ENCODE measurements around the gene MIOX. TPM values are rescaled to one million over a fixed set of nuclear protein-coding genes. Genes with fewer than 3 reads are reported as not detected.
"Not testable (repeated sequence)": the region's sequence is repeated elsewhere in the genome, so short reads cannot be mapped to it uniquely, and the experiment has no call there.

MIOX gene
- total RNA-seq, 1 experiment from 2014 or later: not detected

GRCh38 chr22:50516891-50517290, 30.2 kb downstream of the MIOX start:
- no peak for DNase-seq

DNA sequence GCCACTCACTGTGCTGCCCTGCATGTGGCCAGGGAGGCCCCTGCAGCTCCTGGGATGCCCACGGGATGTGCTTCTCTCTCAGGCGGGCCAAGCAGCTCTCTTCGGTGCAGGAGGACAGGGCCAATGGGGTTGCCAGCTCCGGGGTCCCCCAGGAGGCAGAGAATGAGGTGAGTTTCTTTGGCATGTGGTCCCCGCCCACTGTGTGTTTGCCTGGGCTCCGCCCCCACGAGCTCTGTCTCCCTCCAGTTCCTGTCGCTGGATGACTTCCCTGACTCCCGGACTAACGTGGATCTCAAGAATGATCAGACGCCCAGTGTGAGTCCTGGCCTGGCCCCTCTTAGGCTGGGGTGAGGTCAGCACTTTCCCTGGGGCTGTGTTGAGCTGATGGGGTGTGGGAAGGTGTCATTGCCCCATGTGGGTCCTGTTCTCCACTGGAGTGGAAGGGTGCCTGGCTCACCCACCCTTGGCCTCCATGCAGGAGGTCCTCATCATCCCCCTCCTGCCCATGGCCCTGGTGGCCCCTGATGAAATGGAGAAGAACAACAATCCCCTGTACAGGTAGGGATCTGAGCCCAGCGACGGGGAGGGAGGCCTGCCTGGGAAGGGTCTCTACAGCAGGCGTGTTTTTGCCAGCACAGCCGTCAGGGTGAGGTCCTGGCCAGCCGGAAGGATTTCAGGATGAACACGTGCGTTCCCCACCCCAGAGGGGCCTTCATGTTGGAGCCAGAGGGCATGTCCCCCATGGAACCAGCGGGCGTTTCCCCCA, 31.0 kb downstream of the MIOX start:
- H3K27me3 ChIP-seq: no peaks in the 10 kb centered on the region
- no peaks in the 10 kb centered on the region for H3K9me3 ChIP-seq
- DNase-seq: no peak
- H3K36me3 ChIP-seq: peaks cover 35% of the 10 kb centered on the region
- H3K4me3 ChIP-seq: no peak overlapping the region

More at GRCh38 chr22:50516891-50517290, 30.2 kb downstream of the MIOX start:
- no peak overlapping the region for H3K4me3 ChIP-seq
- no peaks in the 10 kb centered on the region for H3K9me3 ChIP-seq
- peaks cover 36% of the 10 kb centered on the region for H3K36me3 ChIP-seq
- no peaks in the 10 kb centered on the region for H3K27me3 ChIP-seq

GRCh38 chr22:50518606-50519005, 31.9 kb downstream of the MIOX start:
- Histone ChIP-seq H3K4me3 (no peak overlapping the region), H3K9me3 (no peaks in the 10 kb centered on the region), H3K36me3 (peaks cover 38% of the 10 kb centered on the region), H3K27me3 (no peaks in the 10 kb centered on the region)
- no peak for DNase-seq

DNA sequence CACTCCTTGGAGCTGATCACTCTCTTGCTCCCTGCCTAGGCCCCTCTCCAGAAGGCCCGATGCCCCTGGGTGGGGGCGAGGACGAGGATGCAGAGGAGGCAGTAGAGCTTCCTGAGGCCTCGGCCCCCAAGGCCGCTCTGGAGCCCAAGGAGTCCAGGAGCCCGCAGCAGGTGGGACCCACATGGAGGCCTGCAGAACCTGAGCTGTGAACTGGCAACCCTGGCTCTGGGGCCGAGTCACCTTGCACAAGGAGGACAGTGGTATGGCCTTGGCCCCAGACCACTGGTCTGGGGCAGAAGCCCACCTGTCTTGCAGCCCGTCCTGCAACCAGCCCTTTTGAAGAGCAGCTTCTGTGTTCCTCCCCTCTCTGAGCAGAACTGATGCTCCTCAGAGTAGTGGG, 32.5 kb downstream of the MIOX start:
- Histone ChIP-seq H3K27me3 (no peaks in the 10 kb centered on the region), H3K9me3 (no peaks in the 10 kb centered on the region), H3K4me3 (no peak overlapping the region), H3K36me3 (peaks cover 44% of the 10 kb centered on the region)
- no peak for DNase-seq

GRCh38 chr22:50520184-50520583, 33.5 kb downstream of the MIOX start:
- not testable (repeated sequence) for H3K27me3 ChIP-seq, DNase-seq, H3K4me3 ChIP-seq, H3K9me3 ChIP-seq
- H3K36me3 ChIP-seq: peaks cover 53% of the 10 kb centered on the region

DNA sequence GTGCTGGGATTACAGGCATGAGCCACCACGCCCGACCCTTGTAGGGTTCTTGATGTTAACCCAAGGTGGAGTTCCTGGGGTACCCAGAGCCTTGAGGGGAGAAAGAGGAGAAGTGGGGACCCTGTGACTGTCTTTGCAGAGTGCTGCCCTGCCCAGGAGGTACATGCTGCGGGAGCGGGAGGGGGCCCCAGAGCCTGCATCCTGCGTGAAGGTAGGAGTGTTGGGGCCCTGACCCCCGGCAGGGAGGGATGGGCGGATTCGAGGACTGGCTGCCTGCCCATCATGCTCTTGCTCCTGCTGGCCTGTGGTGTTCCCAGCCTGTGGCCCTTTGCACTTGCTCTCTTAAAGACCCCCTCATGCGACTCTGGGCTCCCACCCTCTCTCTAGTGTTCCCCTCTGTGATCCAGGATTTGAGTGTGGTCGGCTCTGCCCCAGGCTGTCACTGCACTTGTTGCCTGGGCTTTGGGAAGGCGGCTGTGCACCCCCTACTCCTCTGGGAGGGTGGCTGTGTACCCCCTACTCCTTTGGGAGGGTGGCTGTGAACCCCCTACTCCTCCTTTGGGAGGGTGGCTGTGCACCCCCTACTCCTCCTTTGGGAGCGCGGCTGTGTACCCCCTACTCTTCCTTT, 34.3 kb downstream of the MIOX start:
- no peaks in the 10 kb centered on the region for H3K27me3 ChIP-seq
- no peaks in the 10 kb centered on the region for H3K9me3 ChIP-seq
- peaks cover 53% of the 10 kb centered on the region for H3K36me3 ChIP-seq
- no peak for DNase-seq
- H3K4me3 ChIP-seq: no peak overlapping the region

DNA sequence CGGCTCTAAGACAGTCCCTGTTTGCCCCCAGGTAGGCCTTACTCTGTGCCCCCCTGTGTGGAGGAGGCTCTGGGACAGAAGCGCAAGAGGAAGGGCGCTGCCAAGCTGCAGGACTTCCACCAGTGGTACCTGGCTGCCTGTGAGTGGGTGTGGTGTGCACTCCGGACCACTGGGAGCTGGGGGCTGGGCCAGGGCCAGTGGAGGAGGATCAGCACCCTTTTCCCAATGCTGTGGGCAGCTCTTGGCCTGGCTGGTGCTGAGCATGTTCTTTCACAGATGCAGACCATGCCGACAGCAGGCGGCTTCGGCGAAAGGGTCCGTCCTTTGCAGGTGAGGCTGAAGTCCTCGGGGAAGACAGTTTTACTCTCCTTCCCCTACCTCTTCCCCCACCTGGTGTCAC, 35.1 kb downstream of the MIOX start:
- DNase-seq: no peak
- H3K27me3 ChIP-seq: no peaks in the 10 kb centered on the region
- no peaks in the 10 kb centered on the region for H3K9me3 ChIP-seq
- H3K36me3 ChIP-seq: peaks cover 53% of the 10 kb centered on the region
- no peak overlapping the region for H3K4me3 ChIP-seq

DNA sequence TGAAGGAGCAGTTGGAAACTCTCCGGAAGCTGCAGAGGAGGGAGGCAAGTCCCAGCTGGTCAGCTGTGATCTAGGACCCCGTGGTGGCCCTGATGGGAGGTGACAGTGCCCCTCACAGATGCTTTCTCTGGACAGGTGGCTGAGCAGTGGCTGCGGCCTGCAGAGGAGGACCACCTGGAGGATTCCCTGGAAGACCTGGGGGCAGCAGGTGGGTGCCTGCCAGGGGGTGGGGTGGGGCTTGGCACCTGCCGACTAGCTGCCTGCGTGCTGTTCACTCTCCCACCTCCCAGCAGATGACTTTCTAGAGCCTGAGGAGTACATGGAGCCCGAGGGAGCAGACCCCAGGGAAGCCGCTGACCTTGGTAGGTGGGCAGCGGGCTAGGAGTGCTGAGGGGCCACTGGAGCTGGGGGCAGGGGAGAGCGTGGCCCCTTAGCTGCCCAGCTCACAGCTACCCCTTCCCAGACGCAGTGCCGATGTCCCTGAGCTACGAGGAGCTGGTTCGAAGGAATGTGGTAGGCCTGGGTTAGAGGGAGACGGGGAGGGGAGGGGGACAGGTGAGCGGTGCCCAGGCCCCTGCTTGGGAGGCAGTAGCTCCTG, 35.6 kb downstream of the MIOX start:
- Histone ChIP-seq H3K27me3 (no peaks in the 10 kb centered on the region), H3K9me3 (no peaks in the 10 kb centered on the region), H3K4me3 (no peak overlapping the region), H3K36me3 (peaks cover 49% of the 10 kb centered on the region)
- DNase-seq: no peak

DNA sequence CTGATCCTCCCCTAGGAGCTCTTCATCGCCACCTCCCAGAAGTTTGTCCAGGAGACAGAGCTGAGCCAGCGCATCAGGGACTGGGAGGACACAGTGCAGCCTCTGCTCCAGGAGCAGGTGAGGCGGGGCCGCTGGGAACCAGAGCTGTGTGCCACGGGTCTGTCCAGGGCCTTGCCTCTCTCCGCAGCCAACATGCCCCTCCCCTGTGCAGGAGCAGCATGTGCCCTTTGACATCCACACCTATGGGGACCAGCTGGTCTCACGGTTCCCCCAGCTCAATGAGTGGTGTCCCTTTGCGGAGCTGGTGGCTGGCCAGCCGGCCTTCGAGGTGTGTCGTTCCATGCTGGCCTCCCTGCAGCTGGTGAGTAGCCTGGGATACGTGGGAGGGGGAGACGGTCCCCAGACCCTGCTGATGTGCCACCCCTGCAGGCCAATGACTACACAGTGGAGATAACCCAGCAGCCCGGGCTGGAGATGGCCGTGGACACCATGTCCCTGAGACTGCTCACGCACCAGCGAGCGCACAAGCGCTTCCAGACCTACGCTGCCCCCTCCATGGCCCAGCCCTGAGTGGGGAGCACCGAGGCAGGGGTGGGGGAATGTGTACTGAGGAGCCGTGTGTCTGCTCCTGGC, 36.3 kb downstream of the MIOX start:
- H3K4me3 ChIP-seq: no peak overlapping the region
- DNase-seq: no peak
- H3K27me3 ChIP-seq: no peaks in the 10 kb centered on the region
- no peaks in the 10 kb centered on the region for H3K9me3 ChIP-seq
- H3K36me3 ChIP-seq: peaks cover 44% of the 10 kb centered on the region

DNA sequence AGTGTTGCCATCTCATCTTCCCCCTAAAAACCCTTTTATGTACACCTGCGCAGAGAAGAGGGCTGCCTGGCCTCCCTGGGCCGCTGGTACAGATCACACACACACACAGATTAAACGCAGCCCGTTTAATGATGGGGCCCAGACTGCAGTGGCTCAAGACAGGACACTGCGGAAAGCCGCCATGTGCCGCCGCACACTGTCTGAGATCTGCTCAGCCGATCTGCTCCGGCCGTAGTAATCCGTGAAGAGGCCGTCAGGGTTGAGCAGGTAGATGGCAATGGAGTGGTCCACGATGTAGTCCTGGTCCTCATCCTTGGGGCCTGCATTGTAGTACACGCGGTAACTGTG, 36.8 kb downstream of the MIOX start:
- Histone ChIP-seq H3K9me3 (no peaks in the 10 kb centered on the region), H3K36me3 (peaks cover 38% of the 10 kb centered on the region), H3K4me3 (no peak overlapping the region), H3K27me3 (no peaks in the 10 kb centered on the region)
- DNase-seq: no peak

DNA sequence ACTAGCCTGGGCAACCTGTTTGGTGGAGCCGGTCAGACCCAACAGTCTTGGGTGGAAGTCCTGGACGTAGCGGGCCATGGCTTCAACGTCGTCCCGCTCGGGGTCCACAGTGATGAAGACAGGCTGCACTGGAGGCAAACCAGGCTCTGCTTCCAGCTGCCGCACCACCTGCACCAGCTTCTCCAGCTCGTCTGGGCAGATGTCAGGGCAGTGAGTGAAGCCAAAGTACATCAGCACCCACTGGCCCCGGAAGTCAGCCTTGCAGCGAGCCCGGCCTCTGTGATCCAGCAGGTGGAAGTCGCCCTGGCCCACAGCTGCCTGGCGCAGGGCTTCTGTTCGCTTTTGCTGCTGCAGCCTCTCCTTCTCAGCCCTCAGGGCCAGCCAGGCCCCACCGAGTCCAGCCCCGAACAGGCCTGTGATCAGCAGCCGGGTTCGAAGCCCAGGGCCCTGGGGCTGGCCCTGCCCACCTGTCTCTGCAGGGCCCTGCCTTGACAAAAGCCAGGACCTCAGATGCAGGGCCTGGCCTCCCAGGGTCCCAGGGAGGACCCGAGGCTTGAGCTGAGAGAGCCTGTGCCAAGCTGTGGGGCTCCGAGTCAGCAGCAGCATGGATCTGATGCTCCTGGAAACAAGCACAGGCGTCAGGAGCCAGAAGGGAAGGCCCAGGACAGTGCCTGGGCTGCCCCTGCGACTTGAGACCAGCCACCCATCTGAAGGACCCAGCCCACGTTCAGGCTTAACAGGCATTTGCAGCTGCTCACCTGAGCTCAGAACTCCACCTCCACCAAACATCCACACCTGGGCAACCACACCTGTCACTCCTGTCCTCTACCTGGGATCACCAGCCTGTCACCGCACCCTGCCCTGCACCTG, 37.4 kb downstream of the MIOX start:
- Histone ChIP-seq H3K4me3 (peak overlapping the region; percentile 63), H3K36me3 (peaks cover 32% of the 10 kb centered on the region), H3K9me3 (no peaks in the 10 kb centered on the region), H3K27me3 (no peaks in the 10 kb centered on the region)
- no peak for DNase-seq

GRCh38 chr22:50524676-50525103, 38.0 kb downstream of the MIOX start:
- peak; percentile 44 for DNase-seq
- peaks cover 26% of the 10 kb centered on the region for H3K36me3 ChIP-seq

DNA sequence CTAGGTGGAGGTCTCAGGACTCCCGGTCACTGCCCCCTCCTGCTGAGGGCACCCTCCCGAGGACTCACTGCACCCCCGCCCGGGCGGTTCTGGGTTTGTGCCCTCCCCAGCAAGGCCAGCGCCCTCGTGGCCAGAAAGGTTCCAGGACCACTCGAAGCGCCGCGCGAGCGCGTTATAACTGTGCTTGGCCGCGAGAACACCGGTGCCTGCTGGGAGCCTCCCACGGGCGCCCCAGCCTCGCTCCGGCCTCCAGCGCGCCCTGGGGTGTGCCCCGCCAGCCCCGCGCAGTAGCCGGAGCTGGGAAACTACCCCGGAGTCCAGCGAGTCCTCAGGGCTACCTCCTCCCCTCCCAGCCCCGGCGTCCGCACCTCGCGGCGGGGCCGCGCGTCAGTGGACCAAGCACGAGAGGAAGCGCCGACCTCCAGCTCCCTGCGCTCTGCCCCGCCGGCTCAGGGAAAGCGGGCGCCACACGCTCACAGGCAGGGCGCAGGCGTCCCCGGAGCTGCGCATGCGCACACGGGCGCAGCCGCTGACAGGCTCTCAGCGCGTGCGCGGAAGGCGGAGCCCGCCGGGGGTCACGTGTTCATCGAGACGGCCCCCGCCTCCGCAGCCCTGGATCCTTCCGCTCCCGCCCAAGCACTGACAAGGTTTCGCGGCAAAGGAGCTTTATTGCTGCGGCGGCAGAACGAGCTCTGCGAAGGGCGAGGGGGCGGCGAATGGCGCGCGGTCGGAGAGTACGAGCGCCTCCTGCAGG, 38.6 kb downstream of the MIOX start, which contains the start of gene SCO2:
Gene SCO2 (minus strand): TSS at position 495 of the 754 bp plus-strand sequence. CDS start 1,187 bp downstream, outside the sequence.
- H3K36me3 ChIP-seq: peaks cover 21% of the 10 kb centered on the region
- H3K27me3 ChIP-seq: no peaks in the 10 kb centered on the region
- peak within 1 kb of the TSS; percentile 63 for H3K4me3 ChIP-seq
- H3K9me3 ChIP-seq: no peaks in the 10 kb centered on the region
- peak; percentile 96 for DNase-seq

More at GRCh38 chr22:50524676-50525103, 38.0 kb downstream of the MIOX start:
- peak overlapping the region; percentile 63 for H3K4me3 ChIP-seq
- no peaks in the 10 kb centered on the region for H3K27me3 ChIP-seq
- H3K9me3 ChIP-seq: no peaks in the 10 kb centered on the region

DNA sequence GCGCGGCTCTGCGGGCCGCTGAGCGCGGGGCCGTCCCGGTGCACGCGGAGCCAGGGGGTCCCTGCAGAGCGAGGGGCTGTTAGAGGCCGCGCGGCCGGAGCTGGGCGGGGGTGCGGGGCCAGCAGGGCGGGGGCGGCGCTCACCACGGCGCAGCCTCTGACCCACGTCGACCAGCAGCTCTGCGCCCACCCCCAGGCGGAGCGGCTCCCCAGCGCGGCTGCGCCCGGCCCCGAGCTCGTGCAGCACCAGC, 39.1 kb downstream of the MIOX start:
- Histone ChIP-seq H3K36me3 (peaks cover 21% of the 10 kb centered on the region), H3K9me3 (no peaks in the 10 kb centered on the region), H3K4me3 (peak overlapping the region; percentile 63), H3K27me3 (no peaks in the 10 kb centered on the region)
- no peak for DNase-seq

DNA sequence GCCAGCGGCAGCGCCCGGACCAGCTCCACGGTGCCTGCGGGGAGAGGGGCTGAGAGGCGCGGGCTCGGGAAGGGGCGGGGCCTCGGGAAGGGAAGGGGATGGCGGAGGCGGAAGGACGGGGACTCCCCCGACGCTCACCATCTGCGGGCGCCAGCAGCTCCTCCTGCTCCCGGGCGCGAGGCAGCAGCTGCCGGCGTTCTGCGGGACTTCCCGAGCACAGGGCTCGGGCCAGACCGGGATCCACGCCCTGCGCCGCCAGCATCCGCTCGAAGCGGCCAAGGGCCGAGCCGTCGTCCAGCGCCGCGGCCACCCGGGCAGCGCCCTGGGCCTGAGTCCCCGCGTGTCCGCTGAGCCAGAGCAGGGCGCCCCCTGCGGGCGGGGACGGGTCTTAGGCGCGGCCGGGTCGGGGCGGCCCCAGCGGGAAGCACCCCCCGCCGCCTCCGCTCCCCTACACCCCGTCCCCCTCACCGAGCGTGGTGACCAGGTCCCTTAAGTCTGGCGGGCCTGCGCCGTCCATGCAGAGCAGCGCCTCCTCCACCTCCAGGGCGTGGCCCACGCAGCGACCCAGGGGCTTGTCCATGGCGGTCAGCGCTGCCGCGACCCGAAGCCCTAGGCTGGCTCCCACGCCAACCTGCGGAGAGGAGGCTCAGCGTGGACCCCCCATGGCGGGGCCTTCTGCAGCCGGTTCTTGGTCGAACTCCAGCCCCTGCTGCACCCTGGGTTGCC, 39.6 kb downstream of the MIOX start:
- Histone ChIP-seq H3K36me3 (peaks cover 21% of the 10 kb centered on the region), H3K27me3 (no peaks in the 10 kb centered on the region), H3K9me3 (no peaks in the 10 kb centered on the region), H3K4me3 (peak overlapping the region; percentile 63)
- DNase-seq: peak; percentile 84

Data from MG63 (cell line).